Natural killer cell (primary cell): ENCODE data around the gene NBR1. TPM values are rescaled to one million over a fixed set of nuclear protein-coding genes. Genes with fewer than 3 reads are reported as not detected.
A peak's percentile ranks its signal among the peaks of the same experiment; 100 is the strongest.
"Not testable (repeated sequence)": the region's sequence is repeated elsewhere in the genome, so short reads cannot be mapped to it uniquely, and the experiment has no call there.

ENCODE experiments used
- ATAC-seq, 3 donors: fragments of 150-1000 bp in 2 of 3; fragments of 200-7000 bp in 1 of 3; cut with Tn5 transposase; 1 replicate in 1 of 3; 2 replicates in 2 of 3; pipeline ENCODE4 v1.10.0; 2021; ENCODE audit warnings: mild to moderate bottlenecking in 2 of 3, moderate library complexity in 2 of 3
- DNase-seq, 2 donors: peaks; one replicate each; pipeline versions ENCODE4 v3.0.0 to v3.0.0-alpha.2; 2013 to 2021; ENCODE audit warnings: mixed read lengths in 1 of 2
- H3K27ac ChIP-seq: one replicate; pipeline ENCODE4 v1.5.1; 2013; ENCODE audit warnings: mild to moderate bottlenecking, low read length
- H3K27me3 ChIP-seq: one replicate; pipeline ENCODE4 v1.6.1; 2013; ENCODE audit warnings: low read length; ENCODE audit not compliant: control insufficient read depth, insufficient read depth
- H3K36me3 ChIP-seq: one replicate; pipeline ENCODE4 v1.6.1; 2013; ENCODE audit warnings: low read length; ENCODE audit not compliant: control insufficient read depth, insufficient read depth
- H3K4me1 ChIP-seq: one replicate; pipeline ENCODE4 v1.6.1; 2013; ENCODE audit warnings: low read length; ENCODE audit not compliant: control insufficient read depth, insufficient read depth
- H3K4me3 ChIP-seq: one replicate; pipeline ENCODE4 v1.5.1; 2013; ENCODE audit warnings: low read length
- H3K9me3 ChIP-seq: one replicate; pipeline ENCODE4 v1.6.1; 2013; ENCODE audit warnings: low read length; ENCODE audit not compliant: control insufficient read depth, insufficient read depth
- H3K27ac Mint-ChIP-seq, 2 donors: one replicate each; pipeline ENCODE4 v1.8.0; 2022; ENCODE audit warnings: mild to moderate bottlenecking in 2 of 2, mixed read lengths in 2 of 2, moderate library complexity in 1 of 2
- H3K27me3 Mint-ChIP-seq, 2 donors: one replicate each; pipeline ENCODE4 v1.8.0; 2022; ENCODE audit warnings: low read depth in 2 of 2, mixed read lengths in 2 of 2
- H3K36me3 Mint-ChIP-seq: one replicate; pipeline ENCODE4 v1.8.0; 2022; ENCODE audit warnings: mixed read lengths
- H3K4me1 Mint-ChIP-seq, 2 donors: one replicate each; pipeline ENCODE4 v1.8.0; 2022; ENCODE audit warnings: mixed read lengths in 2 of 2
- H3K4me3 Mint-ChIP-seq: one replicate; pipeline ENCODE4 v1.8.0; 2022; ENCODE audit warnings: mild to moderate bottlenecking, moderate library complexity, mixed read lengths
- H3K9me3 Mint-ChIP-seq, 2 donors: one replicate each; pipeline ENCODE4 v1.8.0; 2022; ENCODE audit warnings: mixed read lengths in 2 of 2
- CTCF ChIP-seq: fragments of 200-600 bp; IDR thresholded peaks from one replicate; pipeline ENCODE4 v1.8.0; 2022; ENCODE audit warnings: antibody characterized with exemption
- WGBS: methylation state at CpG from one replicate; pipeline ENCODE4 v1.1.7; 2013; ENCODE audit warnings: missing lambda C conversion rate; ENCODE audit not compliant: insufficient coverage; 5-methylcytosine and 5-hydroxymethylcytosine counted together
- intact Hi-C: fragments of 100-400 bp; cut with micrococcal nuclease; formaldehyde crosslinking; loops from one replicate; pipeline ENCODE4 v1.14.2; 2022
- total RNA-seq, 4 donors: library from RNA; stranded (reverse); fragments of 120-200 nt in 1 of 4; gene quantifications; one replicate each; pipeline versions ENCODE4 v1.2.3 to v1.2.4, GENCODE V29; 2013 to 2022

Gene NBR1
- total RNA-seq, 3 donors from 2014 or later (not counting 1 experiment from before 2014, with no cell fraction given) = 63.3 to 74.8 (median 67.0) TPM

- no peak for TF ChIP-seq CTCF
- DNase-seq = peak in 1 of 2 donors; percentile 2
- Mint-ChIP-seq H3K27ac (no peak overlapping the region), H3K4me3 (no peak overlapping the region), H3K9me3 (no peaks in the 10 kb centered on the region), H3K4me1 (peaks cover 7 to 29% of the 10 kb centered on the region in 2 donors), H3K27me3 (no peaks in the 10 kb centered on the region), H3K36me3 (no peaks in the 10 kb centered on the region)
- Histone ChIP-seq H3K9me3 (no peaks in the 10 kb centered on the region), H3K27me3 (no peaks in the 10 kb centered on the region), H3K27ac (no peak overlapping the region), H3K36me3 (peaks cover 20% of the 10 kb centered on the region), H3K4me3 (no peak overlapping the region), H3K4me1 (peaks cover 12% of the 10 kb centered on the region)
- WGBS = 90% methylated on average over 8 of the region's 9 CpGs
- ATAC-seq = no peak
- intact Hi-C loops = no loop called here
Measured at GRCh38 chr17:43220511-43221125, 49.6 kb downstream of the NBR1 start.

GRCh38 chr17:43224146-43224705 lies 53.2 kb downstream of the NBR1 start:
- ATAC-seq (no peak), DNase-seq (peak in 1 of 2 donors; percentile 12)
- intact Hi-C loops = no loop called here
- H3K36me3 ChIP-seq = peaks cover under 1% of the 10 kb centered on the region
- H3K27ac Mint-ChIP-seq = peak overlapping the region; percentile 41 to 83
- H3K4me1 ChIP-seq = peaks cover 12% of the 10 kb centered on the region
- H3K4me3 Mint-ChIP-seq = peak overlapping the region; percentile 9
- H3K36me3 Mint-ChIP-seq = no peaks in the 10 kb centered on the region
- no peak overlapping the region for H3K4me3 ChIP-seq
- no peaks in the 10 kb centered on the region for H3K27me3 Mint-ChIP-seq
- TF ChIP-seq CTCF = no peak
- WGBS = 59% methylated on average over 6 of the region's 7 CpGs
- peaks cover 7 to 21% of the 10 kb centered on the region in 2 donors for H3K4me1 Mint-ChIP-seq
- no peaks in the 10 kb centered on the region for H3K9me3 ChIP-seq
- H3K27ac ChIP-seq = no peak overlapping the region
- no peaks in the 10 kb centered on the region for H3K27me3 ChIP-seq
- H3K9me3 Mint-ChIP-seq = no peaks in the 10 kb centered on the region

GRCh38 chr17:43226393-43226792 lies 55.4 kb downstream of the NBR1 start:
- Histone ChIP-seq H3K36me3 (no peaks in the 10 kb centered on the region), H3K4me1 (peaks cover 12% of the 10 kb centered on the region), H3K4me3 (no peak overlapping the region), H3K27me3 (no peaks in the 10 kb centered on the region), H3K9me3 (no peaks in the 10 kb centered on the region), H3K27ac (no peak overlapping the region)
- no peak for DNase-seq
- Mint-ChIP-seq H3K4me1 (peaks cover 7 to 11% of the 10 kb centered on the region in 2 donors), H3K9me3 (no peaks in the 10 kb centered on the region), H3K4me3 (no peak overlapping the region), H3K36me3 (no peaks in the 10 kb centered on the region), H3K27me3 (no peaks in the 10 kb centered on the region), H3K27ac (no peak overlapping the region)
- no peak for ATAC-seq
- 98% methylated on average over 7 of the region's 7 CpGs for WGBS
- no peak for TF ChIP-seq CTCF
- intact Hi-C loops = no loop called here

- no CpG with 5 or more reads among the region's 7 CpGs for WGBS
- DNase-seq, H3K27me3 Mint-ChIP-seq, H3K27ac Mint-ChIP-seq, intact Hi-C loops, H3K4me3 ChIP-seq, ATAC-seq, H3K9me3 Mint-ChIP-seq, H3K4me3 Mint-ChIP-seq, H3K27ac ChIP-seq, H3K36me3 Mint-ChIP-seq, H3K36me3 ChIP-seq, H3K27me3 ChIP-seq, H3K9me3 ChIP-seq: not testable (repeated sequence)
- H3K4me1 Mint-ChIP-seq = peaks cover 7 to 11% of the 10 kb centered on the region in 2 donors
- peaks cover 20% of the 10 kb centered on the region for H3K4me1 ChIP-seq
Measured at GRCh38 chr17:43228020-43228782, 57.2 kb downstream of the NBR1 start, which contains the start of gene CCDC200. Gene CCDC200 (minus strand): TSS chr17:43228623. CDS start chr17:43228554, 69 bp downstream.

GRCh38 chr17:43231205-43232020 lies 60.4 kb downstream of the NBR1 start:
- H3K9me3 Mint-ChIP-seq, H3K27ac ChIP-seq, H3K36me3 ChIP-seq, H3K4me1 ChIP-seq, H3K27me3 ChIP-seq, H3K27ac Mint-ChIP-seq, H3K4me1 Mint-ChIP-seq, intact Hi-C loops, H3K4me3 ChIP-seq, H3K36me3 Mint-ChIP-seq, DNase-seq, H3K9me3 ChIP-seq, H3K27me3 Mint-ChIP-seq: not testable (repeated sequence)
- H3K4me3 Mint-ChIP-seq = peak overlapping the region; percentile 28
- 71% methylated on average over 7 of the region's 40 CpGs for WGBS
- peak in 1 of 3 donors; percentile 39 for ATAC-seq
